ENCODE results near the gene CREG2.
"Not testable (repeated sequence)": the region's sequence is repeated elsewhere in the genome, so short reads cannot be mapped to it uniquely, and the experiment has no call there.

CREG2 gene

GRCh38 chr2:101355401-101356054 lies 31.8 kb downstream of the CREG2 start:
- no peak overlapping the region for H3K4me2 ChIP-seq (ENCODE audit: low read length)
- peaks cover 6% of the 10 kb centered on the region for H3K4me1 ChIP-seq (ENCODE audit: low read length)
- H3K4me3 ChIP-seq (ENCODE audit: low read length) = no peak overlapping the region
- no peak overlapping the region for H3K9ac ChIP-seq (ENCODE audit: low read length)
- H2AFZ ChIP-seq (ENCODE audit: low read depth, low read length) = no peak overlapping the region
- H3K79me2 ChIP-seq (ENCODE audit: low read length) = no peaks in the 10 kb centered on the region
- TF ChIP-seq CTCF (IDR thresholded peaks at IDR 0.05; ENCODE audit: low read depth, low read length) (no peak), EZH2phosphoT487 (IDR thresholded peaks at IDR 0.05; ENCODE audit: low read depth) (no peak)
- no peaks in the 10 kb centered on the region for H4K20me1 ChIP-seq (ENCODE audit: insufficient read depth, low read length)
- no peak overlapping the region for H3K27ac ChIP-seq (ENCODE audit: low read length)
- no peaks in the 10 kb centered on the region for H3K9me3 ChIP-seq (ENCODE audit: insufficient read depth, low read length)
- no peaks in the 10 kb centered on the region for H3K36me3 ChIP-seq (replicated peaks; ENCODE audit: low read depth, low read length)
- H3K27me3 ChIP-seq (ENCODE audit: low read depth, low read length) = no peaks in the 10 kb centered on the region

GRCh38 chr2:101354420-101355311 lies 32.6 kb downstream of the CREG2 start:
- H3K27me3 ChIP-seq (ENCODE audit: low read depth, low read length) = no peaks in the 10 kb centered on the region
- no peak overlapping the region for H3K27ac ChIP-seq (ENCODE audit: low read length)
- H3K79me2 ChIP-seq (ENCODE audit: low read length) = no peaks in the 10 kb centered on the region
- H3K4me1 ChIP-seq (ENCODE audit: low read length) = no peaks in the 10 kb centered on the region
- H3K36me3 ChIP-seq (replicated peaks; ENCODE audit: low read depth, low read length) = no peaks in the 10 kb centered on the region
- H3K9ac ChIP-seq (ENCODE audit: low read length) = no peak overlapping the region
- no peaks in the 10 kb centered on the region for H3K9me3 ChIP-seq (ENCODE audit: insufficient read depth, low read length)
- H3K4me2 ChIP-seq (ENCODE audit: low read length) = no peak overlapping the region
- no peak overlapping the region for H3K4me3 ChIP-seq (ENCODE audit: low read length)
- H2AFZ ChIP-seq (ENCODE audit: low read depth, low read length) = no peak overlapping the region
- no peaks in the 10 kb centered on the region for H4K20me1 ChIP-seq (ENCODE audit: insufficient read depth, low read length)
- no peak for TF ChIP-seq EZH2phosphoT487 (IDR thresholded peaks at IDR 0.05; ENCODE audit: low read depth)
- TF ChIP-seq CTCF (IDR thresholded peaks at IDR 0.05; ENCODE audit: low read depth, low read length) = no peak

- H3K36me3 ChIP-seq (replicated peaks; ENCODE audit: low read depth, low read length); H3K9ac ChIP-seq (ENCODE audit: low read length); H3K9me3 ChIP-seq (ENCODE audit: insufficient read depth, low read length); H3K4me1 ChIP-seq (ENCODE audit: low read length); H3K79me2 ChIP-seq (ENCODE audit: low read length); H2AFZ ChIP-seq (ENCODE audit: low read depth, low read length); H3K27me3 ChIP-seq (ENCODE audit: low read depth, low read length); H3K4me2 ChIP-seq (ENCODE audit: low read length); H3K27ac ChIP-seq (ENCODE audit: low read length); H4K20me1 ChIP-seq (ENCODE audit: insufficient read depth, low read length); H3K4me3 ChIP-seq (ENCODE audit: low read length): not testable (repeated sequence)
These were observed 34.7 kb downstream of the CREG2 start for GRCh38 chr2:101352631-101353030.

GRCh38 chr2:101351207-101351606 lies 36.1 kb downstream of the CREG2 start:
- Histone ChIP-seq H3K4me1 (ENCODE audit: low read length) (peaks cover 4% of the 10 kb centered on the region), H3K4me2 (ENCODE audit: low read length) (no peak overlapping the region), H3K79me2 (ENCODE audit: low read length) (no peaks in the 10 kb centered on the region), H3K9ac (ENCODE audit: low read length) (no peak overlapping the region), H3K27ac (ENCODE audit: low read length) (no peak overlapping the region), H3K9me3 (ENCODE audit: insufficient read depth, low read length) (no peaks in the 10 kb centered on the region), H3K27me3 (ENCODE audit: low read depth, low read length) (no peaks in the 10 kb centered on the region), H4K20me1 (ENCODE audit: insufficient read depth, low read length) (no peaks in the 10 kb centered on the region), H3K4me3 (ENCODE audit: low read length) (no peak overlapping the region), H3K36me3 (replicated peaks; ENCODE audit: low read depth, low read length) (no peaks in the 10 kb centered on the region), H2AFZ (ENCODE audit: low read depth, low read length) (no peak overlapping the region)
- TF ChIP-seq CTCF (IDR thresholded peaks at IDR 0.05; ENCODE audit: low read depth, low read length) = no peak
- no peak for TF ChIP-seq EZH2phosphoT487 (IDR thresholded peaks at IDR 0.05; ENCODE audit: low read depth)
